Endodermal cell (in vitro differentiated cells): ENCODE results near the gene CACNA1D. TPM values are rescaled to one million over a fixed set of nuclear protein-coding genes. Genes with fewer than 3 reads are reported as not detected.

Experiments used
- DNase-seq: peaks from one replicate; pipeline ENCODE4 v3.0.0-alpha.2; 2017
- H3K27ac ChIP-seq: 2 replicates; pipeline ENCODE4 v1.5.1; 2013; ENCODE audit warnings: mild to moderate bottlenecking, low read depth, low read length, moderate library complexity
- H3K27me3 ChIP-seq: 2 replicates; pipeline ENCODE4 v1.6.1; 2013; ENCODE audit warnings: mild to moderate bottlenecking, low read length, moderate library complexity; ENCODE audit not compliant: insufficient read depth, control insufficient read depth, poor library complexity, severe bottlenecking
- H3K36me3 ChIP-seq: 2 replicates; pipeline ENCODE4 v1.7.0; 2013; ENCODE audit warnings: mild to moderate bottlenecking, low read length, moderate library complexity; ENCODE audit not compliant: control insufficient read depth, insufficient read depth
- H3K4me1 ChIP-seq: one replicate; pipeline ENCODE4 v1.7.0; 2013; ENCODE audit warnings: low read length; ENCODE audit not compliant: control insufficient read depth, insufficient read depth
- H3K4me3 ChIP-seq: 2 replicates; pipeline ENCODE4 v1.5.1; 2013; ENCODE audit warnings: mild to moderate bottlenecking, low read length, moderate library complexity
- H3K9ac ChIP-seq: 2 replicates; pipeline ENCODE4 v1.6.1; 2013; ENCODE audit warnings: mild to moderate bottlenecking, low read length, moderate library complexity; ENCODE audit not compliant: poor library complexity, severe bottlenecking; ENCODE audit errors: extremely low read depth
- H3K9me3 ChIP-seq: 2 replicates; pipeline ENCODE4 v1.6.1; 2013; ENCODE audit warnings: mild to moderate bottlenecking, low read length, moderate library complexity; ENCODE audit not compliant: control insufficient read depth
- H3K27ac Mint-ChIP-seq: 2 replicates; pipeline ENCODE4 v1.8.0; 2020; ENCODE audit warnings: mixed read lengths
- H3K27me3 Mint-ChIP-seq: 2 replicates; pipeline ENCODE4 v1.8.0; 2021; ENCODE audit warnings: mild to moderate bottlenecking, mixed read lengths; ENCODE audit not compliant: insufficient read depth
- H3K36me3 Mint-ChIP-seq: 2 replicates; pipeline ENCODE4 v1.8.0; 2020; ENCODE audit warnings: low read depth, mixed read lengths
- H3K4me1 Mint-ChIP-seq: 2 replicates; pipeline ENCODE4 v1.8.0; 2020; ENCODE audit warnings: mixed read lengths
- H3K4me3 Mint-ChIP-seq: 2 replicates; pipeline ENCODE4 v1.8.0; 2020; ENCODE audit warnings: mild to moderate bottlenecking, moderate library complexity, mixed read lengths
- H3K9me3 Mint-ChIP-seq: 2 replicates; pipeline ENCODE4 v1.8.0; 2020; ENCODE audit warnings: mild to moderate bottlenecking, mixed read lengths
- CTCF ChIP-seq: fragments of 200-600 bp; sonication (generic); conservative IDR thresholded peaks from 2 replicates; pipeline ENCODE4 v1.5.0; 2021; ENCODE audit warnings: antibody characterized with exemption, mild to moderate bottlenecking
- WGBS, 2 experiments: methylation state at CpG; one replicate each; pipeline versions ENCODE4 v1.1.5 to v1.1.7; 2013; ENCODE audit warnings: missing lambda C conversion rate in 2 of 2, mixed read lengths in 1 of 2; ENCODE audit not compliant: insufficient coverage in 1 of 2, insufficient read length in 1 of 2; 5-methylcytosine and 5-hydroxymethylcytosine counted together
- total RNA-seq, 2 donors: library from RNA; stranded (reverse); fragmentation: NEBNext Ultra II Directional in 1 of 2; extraction: Animal tissue kit (Norgen Biotek cat#: 25700) in 1 of 2; gene quantifications; 2 replicates in 1 of 2; 3 replicates in 1 of 2; pipeline ENCODE4 v1.2.1, GENCODE V29; 2021

The CACNA1D gene
- total RNA-seq, 2 donors from 2014 or later, result 2.2 to 3.8 TPM

GRCh38 chr3:53486961-53487654 lies 7.3 kb upstream of the CACNA1D start:
- H3K27me3 ChIP-seq, result peaks cover 13% of the 10 kb centered on the region
- Mint-ChIP-seq H3K4me3 (no peak overlapping the region), H3K36me3 (no peaks in the 10 kb centered on the region), H3K9me3 (no peaks in the 10 kb centered on the region), H3K27ac (no peak overlapping the region), H3K27me3 (peaks cover 30% of the 10 kb centered on the region), H3K4me1 (peaks cover 30% of the 10 kb centered on the region)
- no peak overlapping the region for H3K27ac ChIP-seq
- H3K4me3 ChIP-seq, result no peak overlapping the region
- no peaks in the 10 kb centered on the region for H3K36me3 ChIP-seq
- WGBS, 2 experiments, result 87 to 100% methylated on average over 2 to 6 of the region's 6 CpGs
- no peak for DNase-seq
- H3K9me3 ChIP-seq, result no peaks in the 10 kb centered on the region
- H3K9ac ChIP-seq, result no peak overlapping the region
- peaks cover 3% of the 10 kb centered on the region for H3K4me1 ChIP-seq
- peak; percentile 54 for TF ChIP-seq CTCF

GRCh38 chr3:53489386-53489785 lies 5.0 kb upstream of the CACNA1D start:
- peaks cover 3% of the 10 kb centered on the region for H3K4me1 ChIP-seq
- H3K9ac ChIP-seq, result no peak overlapping the region
- no peak for TF ChIP-seq CTCF
- no peak overlapping the region for H3K27ac ChIP-seq
- H3K27me3 ChIP-seq, result peaks cover 31% of the 10 kb centered on the region
- Mint-ChIP-seq H3K4me3 (peak overlapping the region; percentile 14), H3K4me1 (peaks cover 34% of the 10 kb centered on the region), H3K27ac (no peak overlapping the region), H3K36me3 (no peaks in the 10 kb centered on the region), H3K27me3 (peaks cover 36% of the 10 kb centered on the region), H3K9me3 (no peaks in the 10 kb centered on the region)
- WGBS, 2 experiments, result 94% methylated on average over 2 of the region's 2 CpGs; no CpG with 5 or more reads in 1 of the 2 experiments
- H3K36me3 ChIP-seq, result no peaks in the 10 kb centered on the region
- DNase-seq, result no peak
- H3K4me3 ChIP-seq, result no peak overlapping the region
- no peaks in the 10 kb centered on the region for H3K9me3 ChIP-seq

- 52 to 62% methylated on average over 6 to 7 of the region's 7 CpGs for WGBS, 2 experiments
- DNase-seq, result no peak
- H3K9me3 Mint-ChIP-seq, result no peaks in the 10 kb centered on the region
- no peak for TF ChIP-seq CTCF
- H3K4me3 Mint-ChIP-seq, result peak overlapping the region; percentile 14
- no peak overlapping the region for H3K27ac Mint-ChIP-seq
- peaks cover 34% of the 10 kb centered on the region for H3K27me3 Mint-ChIP-seq
- no peak overlapping the region for H3K4me3 ChIP-seq
- no peak overlapping the region for H3K9ac ChIP-seq
- no peaks in the 10 kb centered on the region for H3K36me3 Mint-ChIP-seq
- no peak overlapping the region for H3K27ac ChIP-seq
- peaks cover 3% of the 10 kb centered on the region for H3K4me1 ChIP-seq
- peaks cover 34% of the 10 kb centered on the region for H3K4me1 Mint-ChIP-seq
- no peaks in the 10 kb centered on the region for H3K36me3 ChIP-seq
- H3K9me3 ChIP-seq, result no peaks in the 10 kb centered on the region
- H3K27me3 ChIP-seq, result peaks cover 29% of the 10 kb centered on the region
Observed at GRCh38 chr3:53489787-53490458, 4.5 kb upstream of the CACNA1D start.
